ENCODE measurements around the gene ARHGEF3.

GRCh38 chr3:56787258-56787775, 14.4 kb downstream of the ARHGEF3 start:
- TF ChIP-seq POLR2AphosphoS5 (IDR thresholded peaks at IDR 0.05; ENCODE audit: insufficient read depth in 1 of 2, low read depth in 1 of 2), result no peak
- TF ChIP-seq CTCF (IDR thresholded peaks at IDR 0.05), result no peak
